DOHH2 (cell line): ENCODE results near the gene SNAI1.

ENCODE experiments used
- H3F3A ChIP-seq: fragments of 200-600 bp; sonication (generic), shearing (Covaris generic); 2 replicates; pipeline ENCODE4 v1.6.0; 2016; ENCODE audit warnings: antibody characterized with exemption, mild to moderate bottlenecking; ENCODE audit not compliant: control insufficient read depth, insufficient read depth
- H3K27ac ChIP-seq: fragments of 200-600 bp; sonication (generic); 2 replicates; pipeline ENCODE4 v1.5.1; 2014; ENCODE audit warnings: low read depth, mild to moderate bottlenecking, low read length, moderate library complexity
- H3K27me3 ChIP-seq: fragments of 200-600 bp; sonication (generic); 2 replicates; pipeline ENCODE4 v1.6.1; 2014; ENCODE audit warnings: mild to moderate bottlenecking, low read length, mixed read lengths; ENCODE audit not compliant: control insufficient read depth
- H3K36me3 ChIP-seq: fragments of 200-600 bp; sonication (generic); 2 replicates; pipeline ENCODE4 v1.6.1; 2014; ENCODE audit warnings: mild to moderate bottlenecking, low read length, moderate library complexity, mixed read lengths; ENCODE audit not compliant: control insufficient read depth
- H3K4me1 ChIP-seq: fragments of 200-600 bp; sonication (generic); 2 replicates; pipeline ENCODE4 v1.6.1; 2014; ENCODE audit warnings: mild to moderate bottlenecking, low read length, mixed read lengths; ENCODE audit not compliant: control insufficient read depth
- H3K4me2 ChIP-seq: fragments of 200-600 bp; sonication (generic); 2 replicates; pipeline ENCODE4 v1.6.0; 2014; ENCODE audit warnings: mild to moderate bottlenecking, low read length, moderate library complexity
- H3K4me3 ChIP-seq: fragments of 200-600 bp; sonication (generic); 2 replicates; pipeline ENCODE4 v1.5.1; 2014; ENCODE audit warnings: mild to moderate bottlenecking, low read length, mixed read lengths
- H3K79me2 ChIP-seq: fragments of 200-600 bp; sonication (generic); 2 replicates; pipeline ENCODE4 v1.6.1; 2014; ENCODE audit warnings: mild to moderate bottlenecking, low read length, mixed read lengths; ENCODE audit not compliant: control insufficient read depth
- H3K9me2 ChIP-seq: fragments of 200-600 bp; sonication (generic); replicated peaks from 2 replicates; pipeline ENCODE4 v1.6.1; 2014; ENCODE audit warnings: mild to moderate bottlenecking, low read length, mixed read lengths; ENCODE audit not compliant: control insufficient read depth
- H3K9me3 ChIP-seq: fragments of 200-600 bp; sonication (generic); 2 replicates; pipeline ENCODE4 v1.6.1; 2014; ENCODE audit warnings: antibody characterized with exemption, low read length, mixed read lengths; ENCODE audit not compliant: control insufficient read depth, insufficient read depth
- H4K20me1 ChIP-seq: fragments of 200-600 bp; sonication (generic); 2 replicates; pipeline ENCODE4 v1.6.0; 2014; ENCODE audit warnings: low read depth, mild to moderate bottlenecking, antibody characterized with exemption, low read length, moderate library complexity; ENCODE audit not compliant: control insufficient read depth, insufficient read depth
- CTCF ChIP-seq: fragments of 200-600 bp; sonication (generic); IDR thresholded peaks from one replicate; pipeline ENCODE4 v1.5.1; 2014; ENCODE audit warnings: antibody characterized with exemption, mild to moderate bottlenecking, low read depth, low read length; ENCODE audit not compliant: poor library complexity, severe bottlenecking
- EZH2phosphoT487 ChIP-seq: fragments of 200-600 bp; sonication (generic); IDR thresholded peaks from 2 replicates; pipeline ENCODE4 v1.6.1; 2017; ENCODE audit warnings: borderline replicate concordance, mild to moderate bottlenecking, antibody characterized with exemption, low read length, moderate library complexity, mixed read lengths

The SNAI1 gene

GRCh38 chr20:49984426-49985153 is 1.8 kb downstream of the SNAI1 start:
- TF ChIP-seq CTCF (no peak), EZH2phosphoT487 (no peak)
- Histone ChIP-seq H3K9me3 (no peaks in the 10 kb centered on the region), H3F3A (peaks cover 3% of the 10 kb centered on the region), H3K4me1 (peaks cover 22% of the 10 kb centered on the region), H3K79me2 (no peaks in the 10 kb centered on the region), H3K27ac (no peak overlapping the region), H3K27me3 (peaks cover 19% of the 10 kb centered on the region), H4K20me1 (peaks cover 6% of the 10 kb centered on the region; the same call in 1 of the 2 replicates), H3K9me2 (no peaks in the 10 kb centered on the region), H3K4me2 (no peak overlapping the region), H3K4me3 (no peak overlapping the region), H3K36me3 (no peaks in the 10 kb centered on the region)

GRCh38 chr20:49985157-49985556 is 2.4 kb downstream of the SNAI1 start:
- peaks cover 6% of the 10 kb centered on the region; the same call in 1 of the 2 replicates for H4K20me1 ChIP-seq
- TF ChIP-seq EZH2phosphoT487, result no peak
- TF ChIP-seq CTCF, result no peak
- no peaks in the 10 kb centered on the region for H3K9me3 ChIP-seq
- H3K79me2 ChIP-seq, result no peaks in the 10 kb centered on the region
- peaks cover 3% of the 10 kb centered on the region; the same call in 1 of the 2 replicates for H3F3A ChIP-seq
- H3K27me3 ChIP-seq, result peaks cover 16% of the 10 kb centered on the region
- no peaks in the 10 kb centered on the region for H3K9me2 ChIP-seq
- no peak overlapping the region for H3K4me3 ChIP-seq
- peaks cover 19% of the 10 kb centered on the region for H3K4me1 ChIP-seq
- H3K27ac ChIP-seq, result no peak overlapping the region
- H3K4me2 ChIP-seq, result no peak overlapping the region
- no peaks in the 10 kb centered on the region for H3K36me3 ChIP-seq

- Histone ChIP-seq H3F3A (0 out of 2 replicates have a peak, but pooled peaks cover 3% of the 10 kb centered on the region), H3K9me2 (no peaks in the 10 kb centered on the region), H3K4me2 (no peak overlapping the region), H3K79me2 (no peaks in the 10 kb centered on the region), H3K4me3 (no peak overlapping the region), H3K9me3 (no peaks in the 10 kb centered on the region), H3K4me1 (peaks cover 17% of the 10 kb centered on the region), H3K27ac (no peak overlapping the region), H3K36me3 (no peaks in the 10 kb centered on the region), H3K27me3 (peaks cover 13% of the 10 kb centered on the region; the same call in 1 of the 2 replicates), H4K20me1 (peaks cover 6% of the 10 kb centered on the region; the same call in 1 of the 2 replicates)
- no peak for TF ChIP-seq CTCF
- no peak for TF ChIP-seq EZH2phosphoT487
Observed at GRCh38 chr20:49985617-49986016, 2.8 kb downstream of the SNAI1 start.
